ENCODE results near the gene KCNK1. TPM values are rescaled to one million over a fixed set of nuclear protein-coding genes. Genes with fewer than 3 reads are reported as not detected.

Gene KCNK1
- total and polyA plus RNA-seq, 10 donors: 0.15 to 2.9 (median 1.3) TPM

GRCh38 chr1:233584376-233584775 is 29.5 kb upstream of the KCNK1 start:
- intact Hi-C loops (cut with DNase I; ENCODE audit: low total_unique reads): no loop called here
- 45 to 92% (median 82%) methylated on average over 2 to 4 of the region's 4 CpGs for WGBS, 5 donors
- H3K27me3 ChIP-seq (replicated peaks in 1 of 7): peaks cover 0 to 10% (median 0%) of the 10 kb centered on the region in 7 donors
- no peak for DNase-seq
- peaks cover 0 to 24% (median 0%) of the 10 kb centered on the region in 8 donors for H3K9me3 ChIP-seq
- H3K4me3 ChIP-seq: no peak overlapping the region
- TF ChIP-seq POLR2A (IDR thresholded peaks at IDR 0.05): no peak
- no peak for TF ChIP-seq POLR2AphosphoS5 (IDR thresholded peaks at IDR 0.05)
- TF ChIP-seq CTCF (IDR thresholded peaks at IDR 0.05 in 8 of 11, conservative IDR thresholded peaks at IDR 0.05 in 3 of 11): no peak
- no peaks in the 10 kb centered on the region for H3K36me3 ChIP-seq
- no peaks in the 10 kb centered on the region for H3K4me1 ChIP-seq
- no peak overlapping the region for H3K27ac ChIP-seq

DNA sequence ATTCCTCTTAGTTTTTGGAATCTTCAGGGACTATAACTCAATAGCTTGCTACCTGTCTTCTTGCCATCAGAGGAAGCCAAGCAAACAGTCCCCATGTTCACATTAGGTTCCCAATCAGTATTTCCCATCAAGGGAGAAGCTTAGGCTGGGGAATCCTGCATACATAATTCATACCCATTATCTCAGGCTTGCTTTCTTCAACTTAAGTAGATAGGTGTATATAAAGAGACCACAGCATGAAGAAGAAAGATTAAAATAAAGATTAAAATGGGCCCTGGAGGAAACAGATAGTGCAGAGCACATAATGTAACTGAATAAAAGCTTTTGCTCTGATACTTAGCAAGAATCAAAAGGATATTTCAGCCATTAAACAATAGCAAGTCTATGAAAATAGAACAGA is 29.0 kb upstream of the KCNK1 start:
- H3K4me1 ChIP-seq: no peaks in the 10 kb centered on the region
- DNase-seq: no peak
- H3K9me3 ChIP-seq: peaks cover 0 to 19% (median 0%) of the 10 kb centered on the region in 8 donors
- intact Hi-C loops (cut with DNase I; ENCODE audit: low total_unique reads): no loop called here
- no peak overlapping the region for H3K27ac ChIP-seq
- no peaks in the 10 kb centered on the region for H3K36me3 ChIP-seq
- H3K27me3 ChIP-seq (replicated peaks in 1 of 7): peaks cover 0 to 10% (median 0%) of the 10 kb centered on the region in 7 donors
- TF ChIP-seq POLR2AphosphoS5 (IDR thresholded peaks at IDR 0.05): no peak
- TF ChIP-seq CTCF (IDR thresholded peaks at IDR 0.05 in 8 of 11, conservative IDR thresholded peaks at IDR 0.05 in 3 of 11): no peak
- TF ChIP-seq POLR2A (IDR thresholded peaks at IDR 0.05): no peak
- H3K4me3 ChIP-seq: no peak overlapping the region

GRCh38 chr1:233586301-233586700 is 27.6 kb upstream of the KCNK1 start:
- no peak for DNase-seq
- peaks cover 0 to 10% (median 0%) of the 10 kb centered on the region in 7 donors for H3K27me3 ChIP-seq (replicated peaks in 1 of 7)
- no peak overlapping the region for H3K27ac ChIP-seq
- 65 to 88% (median 74%) methylated on average over 2 of the region's 2 CpGs for WGBS, 5 donors
- H3K4me1 ChIP-seq: no peaks in the 10 kb centered on the region
- no peak for TF ChIP-seq POLR2A (IDR thresholded peaks at IDR 0.05)
- TF ChIP-seq CTCF (IDR thresholded peaks at IDR 0.05 in 8 of 11, conservative IDR thresholded peaks at IDR 0.05 in 3 of 11): no peak
- TF ChIP-seq POLR2AphosphoS5 (IDR thresholded peaks at IDR 0.05): no peak
- no peak overlapping the region for H3K4me3 ChIP-seq
- intact Hi-C loops (cut with DNase I; ENCODE audit: low total_unique reads): no loop called here
- no peaks in the 10 kb centered on the region for H3K36me3 ChIP-seq
- H3K9me3 ChIP-seq: peaks cover 0 to 14% (median 0%) of the 10 kb centered on the region in 8 donors

DNA sequence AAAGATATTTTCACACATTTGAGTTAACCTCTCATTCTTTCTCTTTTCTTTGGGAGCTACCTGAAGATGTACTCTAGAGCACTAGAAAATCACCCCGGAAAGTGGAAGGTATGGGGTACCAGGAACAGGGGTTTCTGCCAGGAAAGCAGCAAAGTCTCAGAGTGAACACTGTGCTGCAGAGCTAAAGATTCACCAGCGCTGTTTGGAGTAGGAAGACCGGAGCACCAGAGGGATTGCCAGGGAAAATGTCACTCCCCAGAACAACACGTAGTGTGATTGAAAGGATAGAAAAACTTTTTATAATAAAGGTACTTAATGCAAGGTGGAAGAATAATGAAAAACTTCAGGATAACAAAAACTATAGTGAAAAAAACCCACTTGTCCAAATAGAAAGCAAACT is 26.7 kb upstream of the KCNK1 start:
- DNase-seq: no peak
- Histone ChIP-seq H3K4me3 (no peak overlapping the region), H3K27me3 (replicated peaks in 1 of 7) (peaks cover 0 to 10% (median 0%) of the 10 kb centered on the region in 7 donors), H3K4me1 (no peaks in the 10 kb centered on the region), H3K36me3 (no peaks in the 10 kb centered on the region), H3K27ac (no peak overlapping the region), H3K9me3 (peaks cover 0 to 14% (median 0%) of the 10 kb centered on the region in 8 donors)
- intact Hi-C loops (cut with DNase I; ENCODE audit: low total_unique reads): no loop called here
- TF ChIP-seq POLR2A (IDR thresholded peaks at IDR 0.05) (no peak), POLR2AphosphoS5 (IDR thresholded peaks at IDR 0.05) (no peak), CTCF (IDR thresholded peaks at IDR 0.05 in 8 of 11, conservative IDR thresholded peaks at IDR 0.05 in 3 of 11) (no peak)
- 74 to 82% (median 82%) methylated on average over 4 of the region's 4 CpGs for WGBS, 5 donors
